ENCODE results near the gene TRIM28.

DNA sequence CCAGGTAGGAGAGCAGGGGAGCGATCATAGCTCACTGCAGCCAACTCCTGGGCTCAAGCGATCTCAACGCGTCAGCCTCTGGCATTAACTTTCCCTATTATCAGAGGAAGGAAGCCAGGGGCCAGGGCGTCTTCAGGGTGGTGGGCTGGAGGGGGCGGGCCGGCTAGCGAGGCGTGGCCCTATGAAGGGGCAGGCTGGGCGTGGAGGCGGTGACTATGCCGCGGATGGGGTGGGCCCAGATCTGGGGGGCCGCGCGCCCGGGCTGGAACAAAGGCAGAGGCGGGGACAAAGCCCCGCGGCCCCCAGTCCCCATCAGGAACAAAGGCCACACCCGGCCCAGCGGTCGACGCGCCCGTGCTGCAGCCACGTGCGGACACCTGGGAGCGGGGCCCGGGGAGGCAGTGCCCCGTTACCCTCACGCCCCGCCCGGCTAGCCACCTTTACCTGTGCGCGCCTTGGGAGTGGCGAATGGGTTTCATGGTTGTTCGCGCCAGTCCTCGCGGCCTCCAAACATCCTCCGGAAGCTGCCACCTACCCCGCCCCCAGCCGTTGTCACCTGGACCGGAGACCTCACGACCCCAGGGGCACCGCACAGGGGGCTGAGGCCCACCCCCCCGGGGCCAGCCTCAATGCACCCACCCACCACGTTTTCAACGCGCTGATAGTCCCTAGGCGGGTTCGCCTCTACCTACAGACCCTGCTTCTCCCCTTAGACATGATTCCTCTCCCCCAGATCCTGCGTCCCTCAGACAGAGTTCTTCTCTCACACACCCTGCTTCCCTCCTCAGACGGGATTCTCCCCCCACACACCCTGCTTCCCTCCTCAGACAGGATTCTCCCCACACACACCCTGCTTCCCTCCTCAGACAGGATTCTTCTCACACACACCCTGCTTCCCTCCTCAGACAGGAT lies 5.4 kb upstream of the TRIM28 start:
- TF ChIP-seq CTCF (conservative IDR thresholded peaks at IDR 0.05 in 1 of 2, IDR thresholded peaks at IDR 0.05 in 1 of 2; ENCODE audit: low read depth in 1 of 2, low read length in 2 of 2) = no peak
- peak; percentile 70 for TF ChIP-seq EZH2 (IDR thresholded peaks at IDR 0.05; ENCODE audit: low read length, missing control alignments)
